Endothelial cell of umbilical vein (primary cell): ENCODE data around the gene PROX1. TPM values are rescaled to one million over a fixed set of nuclear protein-coding genes. Genes with fewer than 3 reads are reported as not detected.

Source experiments
- BruUV-seq: library from RNA; stranded (reverse); fragments of 400-500 nt; replicated peaks from 2 replicates; lab custom pipeline; 2021; lab: Mats Ljungman, UMichigan
- CTCF ChIA-PET: fragments of 300-600, 350-600 bp; sonication (Branson Sonifier 250); formaldehyde crosslinking; loops from one replicate; lab custom pipeline; 2021; ENCODE audit warnings: antibody characterized with exemption, inconsistent platforms; lab: Charles Lee
- POLR2A ChIA-PET: fragments of 300-600, 350-600 bp; sonication (Branson Sonifier 250); formaldehyde crosslinking; loops from one replicate; lab custom pipeline; 2021; ENCODE audit warnings: antibody characterized with exemption, inconsistent platforms; lab: Charles Lee
- DNase-seq: peaks from one replicate; pipeline ENCODE4 v3.0.0-alpha.2; 2011; ENCODE audit warnings: low read depth, low spot score
- FAIRE-seq: peaks from 2 replicates; lab custom pipeline; 2011; peaks lifted over from hg19 to GRCh38; lab: Jason Lieb, UNC
- H2AFZ ChIP-seq: 2 replicates; pipeline ENCODE4 v1.6.0; 2012; ENCODE audit warnings: low read depth, low read length, control low read depth, inconsistent platforms
- H3K27ac ChIP-seq: 2 replicates; pipeline ENCODE4 v1.5.1; 2011; ENCODE audit warnings: low read depth, mild to moderate bottlenecking, control low read depth, low read length, moderate library complexity; ENCODE audit not compliant: insufficient read depth
- H3K27me3 ChIP-seq, 2 experiments: 2 replicates each; pipeline versions ENCODE4 v1.6.0 to v1.6.1; 2011; ENCODE audit warnings: low read length in 2 of 2, mixed read lengths in 1 of 2; ENCODE audit not compliant: control insufficient read depth in 2 of 2, insufficient read depth in 2 of 2
- H3K36me3 ChIP-seq, 2 experiments: 2 replicates in 1 of 2; 3 replicates in 1 of 2; pipeline ENCODE4 v1.5.1; 2011; ENCODE audit warnings: low read length in 2 of 2, mild to moderate bottlenecking in 1 of 2, moderate library complexity in 1 of 2; ENCODE audit not compliant: control insufficient read depth in 2 of 2, insufficient read depth in 2 of 2; ENCODE audit errors: extremely low read depth in 1 of 2
- H3K4me1 ChIP-seq: 3 replicates; pipeline ENCODE4 v1.5.1; 2011; ENCODE audit warnings: mild to moderate bottlenecking, low read length; ENCODE audit not compliant: control insufficient read depth, insufficient read depth; ENCODE audit errors: extremely low read depth
- H3K4me2 ChIP-seq: 2 replicates; pipeline ENCODE4 v1.6.1; 2011; ENCODE audit warnings: low read length, control low read depth, mixed read lengths; ENCODE audit not compliant: insufficient read depth
- H3K4me3 ChIP-seq, 3 experiments: fragments of 200-600 bp in 1 of 3; sonication (generic), shearing (Covaris generic) in 1 of 3; replicated peaks in 1 of 3; 2 replicates each; pipeline ENCODE4 v1.5.1; 2011 to 2016; ENCODE audit warnings: control low read depth in 3 of 3, low read length in 3 of 3, mild to moderate bottlenecking in 2 of 3, inconsistent platforms in 1 of 3, low read depth in 1 of 3, moderate library complexity in 1 of 3; ENCODE audit not compliant: insufficient read depth in 1 of 3
- H3K79me2 ChIP-seq: 2 replicates; pipeline ENCODE4 v1.6.0; 2012; ENCODE audit warnings: low read length, inconsistent platforms; ENCODE audit not compliant: control insufficient read depth, insufficient read depth
- H3K9ac ChIP-seq: replicated peaks from 2 replicates; pipeline ENCODE3; 2011; ENCODE audit warnings: low read length, control low read depth; ENCODE audit not compliant: insufficient read depth; ENCODE audit errors: extremely low read depth
- H3K9me1 ChIP-seq: replicated peaks from 3 replicates; pipeline ENCODE4 v1.6.0; 2011; ENCODE audit warnings: mild to moderate bottlenecking, low read length; ENCODE audit not compliant: control insufficient read depth, insufficient read depth; ENCODE audit errors: extremely low read depth
- H3K9me3 ChIP-seq: replicated peaks from 2 replicates; pipeline ENCODE4 v1.5.1; 2012; ENCODE audit warnings: low read length, inconsistent platforms; ENCODE audit not compliant: control insufficient read depth, insufficient read depth
- H4K20me1 ChIP-seq: replicated peaks from 2 replicates; pipeline ENCODE3; 2011; ENCODE audit warnings: mild to moderate bottlenecking, low read length; ENCODE audit not compliant: control insufficient read depth, insufficient read depth; ENCODE audit errors: extremely low read depth
- CTCF ChIP-seq, 2 donors: IDR thresholded peaks; 1 replicate in 1 of 2; 2 replicates in 1 of 2; pipeline ENCODE4 v1.5.1; 2011; ENCODE audit warnings: low read length in 2 of 2, mild to moderate bottlenecking in 2 of 2, moderate library complexity in 2 of 2, control low read depth in 1 of 2, inconsistent platforms in 1 of 2, low read depth in 1 of 2; ENCODE audit not compliant: insufficient read depth in 1 of 2; ENCODE audit errors: extremely low read depth in 1 of 2
- EZH2 ChIP-seq: IDR thresholded peaks from 2 replicates; pipeline ENCODE4 v1.6.1; 2012; ENCODE audit warnings: borderline replicate concordance, low read depth, mild to moderate bottlenecking, moderate library complexity, low read length, inconsistent platforms; ENCODE audit not compliant: severe bottlenecking
- FOS ChIP-seq: IDR thresholded peaks from 2 replicates; pipeline ENCODE4 v1.6.1; 2011; ENCODE audit warnings: mild to moderate bottlenecking, low read length, moderate library complexity, borderline replicate concordance; ENCODE audit not compliant: insufficient read depth
- GATA2 ChIP-seq: IDR thresholded peaks from 2 replicates; pipeline ENCODE4 v1.7.0; 2011; ENCODE audit warnings: low read depth, mild to moderate bottlenecking, moderate library complexity, mixed read lengths, low read length; ENCODE audit not compliant: insufficient read length, insufficient read depth
- MAX ChIP-seq: IDR thresholded peaks from 2 replicates; pipeline ENCODE4 v1.6.1; 2011; ENCODE audit not compliant: insufficient read depth, insufficient read length
- MYC ChIP-seq: IDR thresholded peaks from one replicate; pipeline ENCODE4 v1.6.1; 2011; ENCODE audit warnings: mild to moderate bottlenecking, low read depth, low read length
- POLR2A ChIP-seq: IDR thresholded peaks from 2 replicates; pipeline ENCODE4 v1.6.1; 2012; ENCODE audit warnings: low read depth, mild to moderate bottlenecking, control low read depth, low read length
- POLR2AphosphoS5 ChIP-seq: IDR thresholded peaks from 2 replicates; pipeline ENCODE4 v1.6.1; 2012; ENCODE audit warnings: low read depth, mild to moderate bottlenecking, control low read depth, low read length, moderate library complexity; ENCODE audit not compliant: insufficient read depth
- dilution Hi-C: fragments of 300-500 bp; cut with MboI; formaldehyde crosslinking; loops from one replicate; pipeline ENCODE4 v1.15.0; 2019; ENCODE audit warnings: low sequenced_read_pairs; ENCODE audit not compliant: extremely low pct_ligation_motif_present
- intact Hi-C: fragments of 100-400 bp; cut with micrococcal nuclease; formaldehyde crosslinking; loops from one replicate; pipeline ENCODE4 v1.10.0; 2022
- polyA plus RNA-seq, 4 experiments: library from polyadenylated mRNA; depleted of rRNA in 3 of 4; stranded (reverse) in 3 of 4; unstranded in 1 of 4; fragments of >200 nt; gene quantifications; 2 replicates each; pipeline versions ENCODE4 v1.2.1 to v1.2.3, GENCODE V29; 2011 to 2012; ENCODE audit warnings: missing spikeins in 1 of 4
- total RNA-seq: library from RNA; stranded (reverse); gene quantifications from 2 replicates; pipeline ENCODE4 v1.2.3, GENCODE V29; 2021

PROX1 gene
- total and polyA plus RNA-seq, 2 donors (not counting 3 experiments of a cell fraction or from before 2014, with no cell fraction given), result 2.2 to 4.0 TPM

- Histone ChIP-seq H3K9me3 (no peaks in the 10 kb centered on the region), H3K27me3 (no peaks in the 10 kb centered on the region), H3K27ac (no peak overlapping the region), H3K36me3 (no peaks in the 10 kb centered on the region), H3K4me3 (no peak overlapping the region), H4K20me1 (no peaks in the 10 kb centered on the region), H3K9ac (no peak overlapping the region), H3K4me1 (no peaks in the 10 kb centered on the region), H3K4me2 (no peak overlapping the region), H2AFZ (no peak overlapping the region), H3K9me1 (no peaks in the 10 kb centered on the region), H3K79me2 (no peaks in the 10 kb centered on the region)
- dilution Hi-C loops, result no loop called here
- CTCF ChIA-PET, result no interaction called here
- TF ChIP-seq POLR2AphosphoS5 (no peak), EZH2 (no peak), CTCF (IDR thresholded peaks at IDR 0.05; ENCODE audit: extremely low read depth in 1 of 2, insufficient read depth in 1 of 2, low read depth in 1 of 2, low read length in 2 of 2) (no peak), MYC (no peak), POLR2A (no peak), GATA2 (no peak)
- FAIRE-seq (no peak), DNase-seq (no peak)
- BruUV-seq, result no TSS peak
- intact Hi-C loops, result no loop called here
- POLR2A ChIA-PET, result no interaction called here
Observed at GRCh38 chr1:214066190-214066589, 78.4 kb downstream of the PROX1 start.

GRCh38 chr1:214066936-214067335 is 79.2 kb downstream of the PROX1 start:
- H3K4me3 ChIP-seq, result no peak overlapping the region
- intact Hi-C loops (no loop called here), dilution Hi-C loops (no loop called here)
- FAIRE-seq (no peak), DNase-seq (no peak)
- H2AFZ ChIP-seq, result no peak overlapping the region
- no peaks in the 10 kb centered on the region for H3K4me1 ChIP-seq
- ChIA-PET CTCF (interaction anchor here (1.3 kb wide), 1 partner anchor 56 kb away, joined by 3 read pairs; no protein-coding TSS in a partner anchor), POLR2A (no interaction called here)
- H3K4me2 ChIP-seq, result no peak overlapping the region
- no peaks in the 10 kb centered on the region for H3K79me2 ChIP-seq
- no peaks in the 10 kb centered on the region for H3K9me3 ChIP-seq
- no TSS peak for BruUV-seq
- no peaks in the 10 kb centered on the region for H3K9me1 ChIP-seq
- H4K20me1 ChIP-seq, result no peaks in the 10 kb centered on the region
- no peak overlapping the region for H3K27ac ChIP-seq
- no peaks in the 10 kb centered on the region for H3K36me3 ChIP-seq
- no peak overlapping the region for H3K9ac ChIP-seq
- H3K27me3 ChIP-seq, result no peaks in the 10 kb centered on the region
- no peak for TF ChIP-seq POLR2AphosphoS5
- TF ChIP-seq GATA2, result no peak
- no peak for TF ChIP-seq MAX
- no peak for TF ChIP-seq CTCF (IDR thresholded peaks at IDR 0.05; ENCODE audit: extremely low read depth in 1 of 2, insufficient read depth in 1 of 2, low read depth in 1 of 2, low read length in 2 of 2)
- no peak for TF ChIP-seq FOS
